HG03280 (cell line): ENCODE results near the gene MFRP.

Experiments
- ATAC-seq: cut with Tn5 transposase; IDR thresholded peaks from one replicate; pipeline ENCODE4 v1.9.1; 2021; ENCODE audit warnings: mild to moderate bottlenecking, moderate library complexity; ENCODE audit not compliant: unreplicated experiment

MFRP gene

GRCh38 chr11:119373059-119373920 lies 26.8 kb upstream of the MFRP start:
- no peak for ATAC-seq

- no peak for ATAC-seq
Measured at GRCh38 chr11:119372260-119373058, 26.0 kb upstream of the MFRP start.

- ATAC-seq = no peak
Measured at GRCh38 chr11:119371778-119372182, 25.3 kb upstream of the MFRP start.

GRCh38 chr11:119371067-119371601 lies 24.6 kb upstream of the MFRP start:
- no peak for ATAC-seq

GRCh38 chr11:119370486-119371046 lies 24.1 kb upstream of the MFRP start:
- ATAC-seq = no peak

- ATAC-seq = no peak
Measured at GRCh38 chr11:119369132-119369925, 22.8 kb upstream of the MFRP start.

GRCh38 chr11:119368121-119369034 lies 21.9 kb upstream of the MFRP start:
- no peak for ATAC-seq

- ATAC-seq = no peak
Measured at GRCh38 chr11:119367661-119368120, 21.2 kb upstream of the MFRP start.

- ATAC-seq = no peak
Measured at GRCh38 chr11:119366690-119367620, 20.4 kb upstream of the MFRP start.

GRCh38 chr11:119365071-119365591 lies 18.6 kb upstream of the MFRP start:
- no peak for ATAC-seq

- ATAC-seq = peak; percentile 52
Measured at GRCh38 chr11:119363851-119364590, 17.5 kb upstream of the MFRP start.

- ATAC-seq = no peak
Measured at GRCh38 chr11:119363081-119363850, 16.8 kb upstream of the MFRP start.

GRCh38 chr11:119362741-119363080 lies 16.2 kb upstream of the MFRP start:
- ATAC-seq = no peak

- ATAC-seq = no peak
Measured at GRCh38 chr11:119361941-119362725, 15.6 kb upstream of the MFRP start.

- ATAC-seq = no peak
Measured at GRCh38 chr11:119361056-119361787, 14.7 kb upstream of the MFRP start.
